Stimulated activated CD8-positive, alpha-beta memory T cell treated with anti-CD3 and anti-CD28 coated beads, Interleukin-7, amount 100 ng/mL, for 48 hours (primary cell): Measurements from ENCODE around the gene SPACA4.

Experiments
- DNase-seq, 2 donors: peaks; one replicate each; pipeline ENCODE4 v3.0.0-alpha.2; 2020; ENCODE audit warnings: low read depth in 1 of 2; ENCODE audit errors: extremely low read depth in 1 of 2

SPACA4 gene

GRCh38 chr19:48596679-48597465, 9.7 kb upstream of the SPACA4 start:
- DNase-seq: no peak

GRCh38 chr19:48598996-48599700, 7.4 kb upstream of the SPACA4 start:
- DNase-seq: no peak

GRCh38 chr19:48600679-48601417, 5.7 kb upstream of the SPACA4 start:
- DNase-seq: no peak

GRCh38 chr19:48603001-48603400, 3.5 kb upstream of the SPACA4 start:
- DNase-seq: no peak

GRCh38 chr19:48603449-48603848, 3.1 kb upstream of the SPACA4 start:
- no peak for DNase-seq

GRCh38 chr19:48603850-48604249, 2.7 kb upstream of the SPACA4 start:
- no peak for DNase-seq

GRCh38 chr19:48607359-48607755, 815 bp downstream of the SPACA4 start:
- DNase-seq: no peak

GRCh38 chr19:48608798-48609263, 2.3 kb downstream of the SPACA4 start:
- DNase-seq: no peak

- DNase-seq: no peak
Observed at GRCh38 chr19:48609571-48610108, 3.1 kb downstream of the SPACA4 start.

- DNase-seq: no peak
Observed at GRCh38 chr19:48611872-48612271, 5.3 kb downstream of the SPACA4 start.

- no peak for DNase-seq
Observed at GRCh38 chr19:48613024-48613851, 6.7 kb downstream of the SPACA4 start.

- DNase-seq: no peak
Observed at GRCh38 chr19:48613852-48614435, 7.4 kb downstream of the SPACA4 start.

- DNase-seq: no peak
Observed at GRCh38 chr19:48614436-48615230, 8.1 kb downstream of the SPACA4 start, which contains the start of gene FAM83E. Gene FAM83E, minus strand, starts transcription at chr19:48615076. Its CDS starts 1,704 bp downstream, at chr19:48613372.

- no peak for DNase-seq
Observed at GRCh38 chr19:48615231-48616040, 8.9 kb downstream of the SPACA4 start.

- no peak for DNase-seq
Observed at GRCh38 chr19:48616041-48616436, 9.5 kb downstream of the SPACA4 start.

- DNase-seq: no peak
Observed at GRCh38 chr19:48616491-48617056, 10.0 kb downstream of the SPACA4 start.

GRCh38 chr19:48617146-48617937, 10.8 kb downstream of the SPACA4 start:
- DNase-seq: no peak
